PFSK-1 (cell line): ENCODE results near the gene CYTH3.

ENCODE experiments used
- POLR2AphosphoS5 ChIP-seq: IDR thresholded peaks from 2 replicates; pipeline ENCODE4 v1.6.1; 2012; ENCODE audit warnings: low read depth, mild to moderate bottlenecking, control low read depth, low read length, moderate library complexity
- TAF1 ChIP-seq: IDR thresholded peaks from 2 replicates; pipeline ENCODE4 v1.6.1; 2012; ENCODE audit warnings: low read length, control low read depth, borderline replicate concordance; ENCODE audit not compliant: insufficient read depth

DNA sequence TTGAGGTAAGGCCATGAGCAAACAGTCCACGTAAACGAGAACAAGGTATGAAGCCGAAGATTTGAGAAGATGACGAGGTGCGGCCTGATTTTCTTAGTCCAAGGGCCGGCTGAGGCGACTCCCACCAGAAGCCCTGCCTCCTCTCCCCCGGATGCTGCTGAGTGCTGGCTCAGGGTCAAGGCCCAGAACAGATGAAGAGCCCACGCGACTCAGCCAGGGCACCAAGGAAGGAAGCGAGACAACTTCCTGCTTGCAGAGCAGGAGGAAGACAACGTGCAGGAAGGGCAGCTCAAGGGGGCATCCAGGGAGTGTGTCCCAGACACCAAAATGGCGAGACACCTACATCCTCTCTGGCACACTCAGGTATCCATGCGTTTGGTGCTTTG, 99.5 kb downstream of the CYTH3 start:
- TF ChIP-seq TAF1 (no peak), POLR2AphosphoS5 (no peak)
